Measurements from ENCODE around the gene AMOTL2.

DNA sequence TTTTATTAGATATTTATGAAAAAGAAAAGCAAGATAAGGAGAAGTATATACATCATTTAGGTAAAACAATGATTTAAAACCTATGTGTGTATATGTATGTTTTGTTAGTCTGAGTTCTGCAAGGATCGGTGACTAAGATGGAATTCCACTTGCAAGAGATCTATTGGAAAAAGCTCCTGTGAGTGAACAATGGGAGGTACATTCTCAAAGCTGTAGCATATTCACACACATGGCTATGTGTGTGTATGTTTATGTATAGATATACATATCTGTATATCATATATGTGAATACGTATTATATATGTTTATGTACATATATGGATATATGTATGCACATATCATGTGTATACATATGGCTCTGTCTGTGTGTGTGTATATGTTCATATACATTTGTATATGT, 54.3 kb downstream of the AMOTL2 start:
- TF ChIP-seq RCOR1 (IDR thresholded peaks at IDR 0.05; ENCODE audit: borderline replicate concordance in 1 of 2, low read depth in 2 of 2, low read length in 2 of 2), result no peak
- TF ChIP-seq TBP (optimal IDR thresholded peaks at IDR 0.05; ENCODE audit: low read depth, low read length), result no peak
- no peak for TF ChIP-seq NCOA4 (IDR thresholded peaks at IDR 0.05; ENCODE audit: partially characterized antibody)
- no peak for TF ChIP-seq GABPB2 (CRISPR knock-in tag; conservative IDR thresholded peaks at IDR 0.05)

Measured in K562 (cell line).